ENCODE results near the gene IGSF1. TPM values are rescaled to one million over a fixed set of nuclear protein-coding genes. Genes with fewer than 3 reads are reported as not detected.
"Not testable (repeated sequence)": the region's sequence is repeated elsewhere in the genome, so short reads cannot be mapped to it uniquely, and the experiment has no call there.

Gene IGSF1
- total RNA-seq, 2 donors from 2014 or later, result not detected

GRCh38 chrX:131250984-131251738, 37.9 kb downstream of the IGSF1 start:
- not testable (repeated sequence) for H3K4me1 Mint-ChIP-seq; H3K4me3 Mint-ChIP-seq; ATAC-seq (replicated peaks)

GRCh38 chrX:131239057-131239456, 50.0 kb downstream of the IGSF1 start:
- H3K27me3 Mint-ChIP-seq, result no peaks in the 10 kb centered on the region
- no peak overlapping the region for H3K27ac Mint-ChIP-seq
- ATAC-seq (replicated peaks), result no peak
- H3K36me3 Mint-ChIP-seq (ENCODE audit: low read depth), result no peaks in the 10 kb centered on the region
- H3K4me1 Mint-ChIP-seq, result no peaks in the 10 kb centered on the region
- no peaks in the 10 kb centered on the region for H3K9me3 Mint-ChIP-seq
- H3K4me3 Mint-ChIP-seq, result no peak overlapping the region

More at GRCh38 chrX:131250984-131251738, 37.9 kb downstream of the IGSF1 start:
- not testable (repeated sequence) for H3K9me3 Mint-ChIP-seq; H3K27me3 Mint-ChIP-seq; H3K27ac Mint-ChIP-seq; H3K36me3 Mint-ChIP-seq (ENCODE audit: low read depth)

DNA sequence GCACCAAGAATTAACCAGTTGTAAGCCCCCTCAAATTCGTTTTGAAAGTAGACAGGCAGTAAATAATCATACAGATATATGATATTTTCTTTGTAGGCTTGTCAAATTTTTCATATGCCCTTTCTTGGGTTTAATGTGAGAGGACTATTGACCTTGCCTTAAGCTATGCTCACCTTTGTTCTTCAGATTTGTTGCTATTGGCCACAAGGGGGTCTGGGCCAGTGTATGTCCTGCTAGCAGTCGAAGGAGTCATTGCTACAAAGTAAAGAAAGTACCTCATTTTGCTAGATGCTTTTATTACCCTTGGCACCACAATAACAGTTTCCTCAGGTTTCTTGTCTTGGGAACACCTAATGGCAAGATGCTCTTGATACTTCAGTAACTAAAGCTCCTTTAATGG, 51.7 kb downstream of the IGSF1 start:
- Mint-ChIP-seq H3K27ac (no peak overlapping the region), H3K27me3 (no peaks in the 10 kb centered on the region), H3K4me1 (no peaks in the 10 kb centered on the region), H3K36me3 (ENCODE audit: low read depth) (no peaks in the 10 kb centered on the region), H3K9me3 (no peaks in the 10 kb centered on the region), H3K4me3 (no peak overlapping the region)
- ATAC-seq (replicated peaks), result no peak

DNA sequence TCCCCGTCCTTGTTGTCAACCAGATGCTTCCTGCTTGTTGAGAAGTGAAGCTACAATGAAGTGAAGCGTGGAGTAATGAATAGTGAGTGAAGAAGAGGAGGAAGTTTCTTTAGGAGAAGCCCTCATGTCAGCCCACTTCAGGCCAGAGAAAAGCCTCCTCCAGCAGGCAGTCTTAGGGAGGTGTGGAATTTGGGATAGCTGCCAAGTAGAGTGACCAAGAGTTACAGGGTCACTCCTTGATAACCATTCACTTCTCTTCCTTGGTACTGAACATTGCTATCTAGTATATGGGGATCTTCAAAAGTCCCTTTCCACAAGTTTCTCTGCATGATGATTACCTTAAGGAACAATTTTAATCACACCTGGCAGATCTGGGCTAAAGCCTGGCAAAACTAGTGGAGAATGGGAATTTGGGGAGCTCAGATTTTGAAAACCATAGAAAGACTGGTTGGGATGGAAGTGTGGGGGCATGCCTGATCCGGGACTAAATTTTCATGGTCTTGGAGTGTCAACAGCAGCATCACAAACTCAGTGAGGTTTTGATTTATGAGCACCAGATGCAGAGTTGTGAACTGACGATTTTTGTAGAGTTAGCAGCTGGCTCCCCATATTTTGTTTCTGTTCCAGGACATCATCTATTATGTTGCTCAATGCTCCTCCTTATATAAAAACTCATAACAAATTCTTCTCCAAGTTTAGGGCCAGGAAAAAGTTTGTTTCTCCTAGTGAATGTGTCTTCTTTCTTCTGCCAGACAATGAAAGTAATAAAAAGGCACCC, 53.1 kb downstream of the IGSF1 start:
- Mint-ChIP-seq H3K27ac (no peak overlapping the region), H3K4me1 (no peaks in the 10 kb centered on the region), H3K36me3 (ENCODE audit: low read depth) (no peaks in the 10 kb centered on the region), H3K9me3 (no peaks in the 10 kb centered on the region), H3K27me3 (no peaks in the 10 kb centered on the region), H3K4me3 (no peak overlapping the region)
- ATAC-seq (replicated peaks), result no peak

DNA sequence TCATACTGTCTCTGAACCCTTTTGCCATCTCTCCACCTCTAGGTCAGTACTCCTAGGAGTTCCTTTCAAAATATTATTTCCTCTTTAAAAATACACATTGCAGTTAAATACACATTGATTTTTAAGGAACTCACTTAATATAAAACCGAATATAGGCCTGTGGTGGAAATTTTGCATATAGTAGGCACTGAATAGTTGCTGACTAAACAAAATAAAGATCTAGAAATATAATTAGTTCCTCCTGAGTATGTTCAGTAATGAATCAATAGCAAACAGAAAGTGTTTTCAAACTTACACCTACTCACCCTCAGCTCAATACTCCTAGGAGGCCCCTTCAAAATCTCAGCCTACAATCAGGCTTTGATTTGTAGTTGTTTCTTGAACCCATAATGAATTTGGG, 61.5 kb downstream of the IGSF1 start:
- Mint-ChIP-seq H3K27me3 (no peaks in the 10 kb centered on the region), H3K36me3 (ENCODE audit: low read depth) (no peaks in the 10 kb centered on the region), H3K4me3 (no peak overlapping the region), H3K27ac (no peak overlapping the region), H3K9me3 (no peaks in the 10 kb centered on the region), H3K4me1 (no peaks in the 10 kb centered on the region)
- ATAC-seq (replicated peaks), result no peak

- H3K27me3 Mint-ChIP-seq, result no peaks in the 10 kb centered on the region
- no peak overlapping the region for H3K4me3 Mint-ChIP-seq
- no peaks in the 10 kb centered on the region for H3K4me1 Mint-ChIP-seq
- H3K36me3 Mint-ChIP-seq (ENCODE audit: low read depth), result no peaks in the 10 kb centered on the region
- ATAC-seq (replicated peaks), result no peak
- no peak overlapping the region for H3K27ac Mint-ChIP-seq
- no peaks in the 10 kb centered on the region for H3K9me3 Mint-ChIP-seq
These were observed 62.5 kb downstream of the IGSF1 start for GRCh38 chrX:131226591-131226990.

- no peak overlapping the region for H3K4me3 Mint-ChIP-seq
- no peak for ATAC-seq (replicated peaks)
- no peaks in the 10 kb centered on the region for H3K36me3 Mint-ChIP-seq (ENCODE audit: low read depth)
- no peaks in the 10 kb centered on the region for H3K27me3 Mint-ChIP-seq
- H3K4me1 Mint-ChIP-seq, result no peaks in the 10 kb centered on the region
- H3K27ac Mint-ChIP-seq, result no peak overlapping the region
- no peaks in the 10 kb centered on the region for H3K9me3 Mint-ChIP-seq
These were observed 64.0 kb downstream of the IGSF1 start for GRCh38 chrX:131225078-131225477.

Other genes starting within 250 kb of the IGSF1 start
- not detected for gene ARHGAP36, start 231.0 kb downstream of the IGSF1 start, total RNA-seq